Measurements from ENCODE around the gene CDC7. TPM values are rescaled to one million over a fixed set of nuclear protein-coding genes. Genes with fewer than 3 reads are reported as not detected.
A peak's percentile ranks its signal among the peaks of the same experiment; 100 is the strongest.

CDC7 gene
- polyA plus RNA-seq, 1 donor from 2014 or later, result 34.6 TPM

DNA sequence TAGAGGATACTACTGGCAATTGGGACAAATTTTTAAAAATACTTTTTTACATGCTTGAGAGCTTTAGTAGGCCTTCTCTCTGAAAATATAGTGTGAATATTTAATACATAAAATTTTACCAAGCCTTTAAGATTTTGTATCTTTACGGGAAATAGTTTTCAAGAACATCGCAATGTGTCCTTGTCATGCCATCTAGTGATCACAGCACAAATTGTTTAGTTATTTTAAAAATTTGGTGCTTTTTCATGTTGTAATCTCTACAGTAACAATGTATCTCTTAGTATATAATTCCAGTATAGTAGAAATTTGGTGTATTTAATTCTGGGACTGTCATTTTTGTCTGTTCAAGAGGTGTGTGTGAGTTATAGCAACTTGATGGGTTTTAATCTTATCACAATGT, 6.7 kb downstream of the CDC7 start:
- Histone ChIP-seq H4K20me1 (ENCODE audit: insufficient read depth) (no peaks in the 10 kb centered on the region), H3K9me3 (ENCODE audit: low read length) (no peaks in the 10 kb centered on the region), H3K9me2 (ENCODE audit: insufficient read depth, low read length) (no peaks in the 10 kb centered on the region), H3K4me2 (ENCODE audit: low read length) (no peak overlapping the region), H3F3A (ENCODE audit: insufficient read depth, low read length, poor library complexity, severe bottlenecking) (no peaks in the 10 kb centered on the region), H3K4me3 (ENCODE audit: low read length) (no peak overlapping the region), H3K36me3 (ENCODE audit: insufficient read depth, low read length) (no peaks in the 10 kb centered on the region), H3K27ac (ENCODE audit: low read length) (no peak overlapping the region), H3K79me2 (replicated peaks; ENCODE audit: insufficient read depth, low read length) (peaks cover 14% of the 10 kb centered on the region), H2AFZ (ENCODE audit: low read depth, low read length) (no peak overlapping the region), H3K9ac (ENCODE audit: low read length) (no peak overlapping the region), H3K27me3 (ENCODE audit: insufficient read depth, low read depth, low read length) (no peaks in the 10 kb centered on the region)
- TF ChIP-seq, protein P1, sequence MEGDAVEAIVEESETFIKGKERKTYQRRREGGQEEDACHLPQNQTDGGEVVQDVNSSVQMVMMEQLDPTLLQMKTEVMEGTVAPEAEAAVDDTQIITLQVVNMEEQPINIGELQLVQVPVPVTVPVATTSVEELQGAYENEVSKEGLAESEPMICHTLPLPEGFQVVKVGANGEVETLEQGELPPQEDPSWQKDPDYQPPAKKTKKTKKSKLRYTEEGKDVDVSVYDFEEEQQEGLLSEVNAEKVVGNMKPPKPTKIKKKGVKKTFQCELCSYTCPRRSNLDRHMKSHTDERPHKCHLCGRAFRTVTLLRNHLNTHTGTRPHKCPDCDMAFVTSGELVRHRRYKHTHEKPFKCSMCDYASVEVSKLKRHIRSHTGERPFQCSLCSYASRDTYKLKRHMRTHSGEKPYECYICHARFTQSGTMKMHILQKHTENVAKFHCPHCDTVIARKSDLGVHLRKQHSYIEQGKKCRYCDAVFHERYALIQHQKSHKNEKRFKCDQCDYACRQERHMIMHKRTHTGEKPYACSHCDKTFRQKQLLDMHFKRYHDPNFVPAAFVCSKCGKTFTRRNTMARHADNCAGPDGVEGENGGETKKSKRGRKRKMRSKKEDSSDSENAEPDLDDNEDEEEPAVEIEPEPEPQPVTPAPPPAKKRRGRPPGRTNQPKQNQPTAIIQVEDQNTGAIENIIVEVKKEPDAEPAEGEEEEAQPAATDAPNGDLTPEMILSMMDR (IDR thresholded peaks at IDR 0.05; ENCODE audit: poor library complexity, severe bottlenecking), result peak; percentile 27
- no peak for TF ChIP-seq EZH2 (IDR thresholded peaks at IDR 0.05; ENCODE audit: borderline replicate concordance, insufficient read depth, low read length, poor library complexity, severe bottlenecking)
- peak; percentile 35 for TF ChIP-seq RAD21 (conservative IDR thresholded peaks at IDR 0.05)

DNA sequence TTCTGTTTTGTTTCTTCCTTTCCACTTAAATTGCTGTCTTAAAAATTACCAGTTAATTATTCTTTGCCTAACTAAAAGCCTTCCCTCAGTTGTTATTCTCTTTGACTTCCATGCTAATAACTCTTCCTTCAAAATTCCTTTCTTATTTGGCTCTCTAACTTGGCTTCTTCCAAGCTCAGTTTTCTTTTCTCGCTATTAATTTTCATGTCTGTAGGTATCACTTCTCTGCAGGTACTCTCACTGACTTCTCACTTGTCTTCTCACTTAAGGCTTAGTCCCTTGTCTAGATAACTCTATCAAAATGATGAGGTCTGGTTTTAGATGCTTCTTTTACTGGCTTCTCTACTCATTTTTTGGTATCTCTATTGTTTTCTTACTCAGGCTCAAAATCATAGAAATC, 10.1 kb downstream of the CDC7 start:
- no peaks in the 10 kb centered on the region for H4K20me1 ChIP-seq (ENCODE audit: insufficient read depth)
- no peaks in the 10 kb centered on the region for H3K36me3 ChIP-seq (ENCODE audit: insufficient read depth, low read length)

More for the DNA sequence above, 10.1 kb downstream of the CDC7 start:
- Histone ChIP-seq H3F3A (ENCODE audit: insufficient read depth, low read length, poor library complexity, severe bottlenecking) (no peaks in the 10 kb centered on the region), H3K79me2 (replicated peaks; ENCODE audit: insufficient read depth, low read length) (no peaks in the 10 kb centered on the region), H2AFZ (ENCODE audit: low read depth, low read length) (no peak overlapping the region), H3K9ac (ENCODE audit: low read length) (no peak overlapping the region), H3K27ac (ENCODE audit: low read length) (no peak overlapping the region), H3K4me2 (ENCODE audit: low read length) (no peak overlapping the region), H3K27me3 (ENCODE audit: insufficient read depth, low read depth, low read length) (no peaks in the 10 kb centered on the region), H3K9me2 (ENCODE audit: insufficient read depth, low read length) (no peaks in the 10 kb centered on the region), H3K9me3 (ENCODE audit: low read length) (no peaks in the 10 kb centered on the region), H3K4me3 (ENCODE audit: low read length) (no peak overlapping the region)
- TF ChIP-seq, protein P1 (IDR thresholded peaks at IDR 0.05; ENCODE audit: poor library complexity, severe bottlenecking), result no peak
- TF ChIP-seq POLR2AphosphoS5 (IDR thresholded peaks at IDR 0.05) (no peak), RAD21 (conservative IDR thresholded peaks at IDR 0.05) (no peak), EP300 (conservative IDR thresholded peaks at IDR 0.05; ENCODE audit: poor library complexity, severe bottlenecking) (no peak), SMC3 (conservative IDR thresholded peaks at IDR 0.05; ENCODE audit: poor library complexity) (no peak), TAF1 (IDR thresholded peaks at IDR 0.05; ENCODE audit: low read depth) (no peak), MXI1 (conservative IDR thresholded peaks at IDR 0.05; ENCODE audit: poor library complexity, severe bottlenecking) (no peak), EZH2 (IDR thresholded peaks at IDR 0.05; ENCODE audit: borderline replicate concordance, insufficient read depth, low read length, poor library complexity, severe bottlenecking) (no peak)
- TF ChIP-seq, protein P2, sequence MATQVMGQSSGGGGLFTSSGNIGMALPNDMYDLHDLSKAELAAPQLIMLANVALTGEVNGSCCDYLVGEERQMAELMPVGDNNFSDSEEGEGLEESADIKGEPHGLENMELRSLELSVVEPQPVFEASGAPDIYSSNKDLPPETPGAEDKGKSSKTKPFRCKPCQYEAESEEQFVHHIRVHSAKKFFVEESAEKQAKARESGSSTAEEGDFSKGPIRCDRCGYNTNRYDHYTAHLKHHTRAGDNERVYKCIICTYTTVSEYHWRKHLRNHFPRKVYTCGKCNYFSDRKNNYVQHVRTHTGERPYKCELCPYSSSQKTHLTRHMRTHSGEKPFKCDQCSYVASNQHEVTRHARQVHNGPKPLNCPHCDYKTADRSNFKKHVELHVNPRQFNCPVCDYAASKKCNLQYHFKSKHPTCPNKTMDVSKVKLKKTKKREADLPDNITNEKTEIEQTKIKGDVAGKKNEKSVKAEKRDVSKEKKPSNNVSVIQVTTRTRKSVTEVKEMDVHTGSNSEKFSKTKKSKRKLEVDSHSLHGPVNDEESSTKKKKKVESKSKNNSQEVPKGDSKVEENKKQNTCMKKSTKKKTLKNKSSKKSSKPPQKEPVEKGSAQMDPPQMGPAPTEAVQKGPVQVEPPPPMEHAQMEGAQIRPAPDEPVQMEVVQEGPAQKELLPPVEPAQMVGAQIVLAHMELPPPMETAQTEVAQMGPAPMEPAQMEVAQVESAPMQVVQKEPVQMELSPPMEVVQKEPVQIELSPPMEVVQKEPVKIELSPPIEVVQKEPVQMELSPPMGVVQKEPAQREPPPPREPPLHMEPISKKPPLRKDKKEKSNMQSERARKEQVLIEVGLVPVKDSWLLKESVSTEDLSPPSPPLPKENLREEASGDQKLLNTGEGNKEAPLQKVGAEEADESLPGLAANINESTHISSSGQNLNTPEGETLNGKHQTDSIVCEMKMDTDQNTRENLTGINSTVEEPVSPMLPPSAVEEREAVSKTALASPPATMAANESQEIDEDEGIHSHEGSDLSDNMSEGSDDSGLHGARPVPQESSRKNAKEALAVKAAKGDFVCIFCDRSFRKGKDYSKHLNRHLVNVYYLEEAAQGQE (IDR thresholded peaks at IDR 0.05; ENCODE audit: borderline replicate concordance), result no peak

Data from neural cell (in vitro differentiated cells).